WTC11 (cell line): ENCODE results near the gene UBXN4. TPM values are rescaled to one million over a fixed set of nuclear protein-coding genes. Genes with fewer than 3 reads are reported as not detected.

Source experiments
- ATAC-seq: fragments of 200-7000 bp; cut with Tn5 transposase; 2 replicates; pipeline ENCODE4 v1.10.0; 2021; ENCODE audit warnings: mild to moderate bottlenecking, moderate library complexity
- CTCF ChIA-PET: fragments of 300-600 bp; sonication (Branson Sonifier 250); formaldehyde crosslinking; loops from one replicate; lab custom pipeline; 2021; ENCODE audit warnings: antibody characterized with exemption; lab: Charles Lee
- POLR2A ChIA-PET: fragments of 350-600 bp; sonication (Branson Sonifier 250); formaldehyde crosslinking; loops from one replicate; lab custom pipeline; 2021; ENCODE audit warnings: antibody characterized with exemption; lab: Charles Lee
- DNase-seq: peaks from one replicate; pipeline ENCODE4 v3.0.0; 2021; ENCODE audit warnings: low spot score
- H3K27ac Mint-ChIP-seq: 2 replicates; pipeline ENCODE4 v1.8.0; 2021; ENCODE audit warnings: mixed read lengths
- H3K27me3 Mint-ChIP-seq: 2 replicates; pipeline ENCODE4 v1.8.0; 2021; ENCODE audit warnings: low read depth, mild to moderate bottlenecking, moderate library complexity, mixed read lengths
- H3K36me3 Mint-ChIP-seq: 2 replicates; pipeline ENCODE4 v1.8.0; 2021; ENCODE audit warnings: mixed read lengths
- H3K4me1 Mint-ChIP-seq: 2 replicates; pipeline ENCODE4 v1.8.0; 2022; ENCODE audit warnings: mixed read lengths
- H3K4me3 Mint-ChIP-seq: 2 replicates; pipeline ENCODE4 v1.8.0; 2021; ENCODE audit warnings: mild to moderate bottlenecking, moderate library complexity, mixed read lengths
- H3K9me3 Mint-ChIP-seq: 2 replicates; pipeline ENCODE4 v1.8.0; 2021; ENCODE audit warnings: mixed read lengths
- ATF1 ChIP-seq: sonication (generic); formaldehyde crosslinking; IDR thresholded peaks from 2 replicates; pipeline ENCODE4 v1.8.1; 2023; ENCODE audit warnings: mild to moderate bottlenecking, moderate library complexity, missing genetic modification reagents
- CREM ChIP-seq: sonication (generic); formaldehyde crosslinking; IDR thresholded peaks from 2 replicates; pipeline ENCODE4 v1.8.1; 2022; ENCODE audit warnings: mild to moderate bottlenecking, missing genetic modification reagents, moderate library complexity
- ETV6 ChIP-seq: sonication (generic); formaldehyde crosslinking; IDR thresholded peaks from 2 replicates; pipeline ENCODE4 v1.8.1; 2022; ENCODE audit warnings: mild to moderate bottlenecking, missing genetic modification reagents
- FOXJ3 ChIP-seq: sonication (generic); formaldehyde crosslinking; IDR thresholded peaks from 2 replicates; pipeline ENCODE4 v1.9.0; 2021; ENCODE audit warnings: missing genetic modification reagents, mild to moderate bottlenecking, borderline replicate concordance
- IRF2 ChIP-seq: sonication (generic); formaldehyde crosslinking; IDR thresholded peaks from 2 replicates; pipeline ENCODE4 v1.8.0; 2022; ENCODE audit warnings: low read depth, missing genetic modification reagents, borderline replicate concordance
- MXD4 ChIP-seq: fragments of 250-450 bp; sonication (Bioruptor Pico); IDR thresholded peaks from 2 replicates; pipeline ENCODE4 v1.8.0; 2021; ENCODE audit warnings: mild to moderate bottlenecking, moderate library complexity, borderline replicate concordance
- NFATC4 ChIP-seq: fragments of 250-450 bp; sonication (Bioruptor Pico); IDR thresholded peaks from 2 replicates; pipeline ENCODE4 v1.9.0; 2021; ENCODE audit warnings: mild to moderate bottlenecking
- SOX15 ChIP-seq: fragments of 250-450 bp; sonication (Bioruptor Pico); IDR thresholded peaks from 2 replicates; pipeline ENCODE4 v1.9.0; 2021; ENCODE audit warnings: mild to moderate bottlenecking
- TCF7 ChIP-seq: sonication (generic); formaldehyde crosslinking; IDR thresholded peaks from 2 replicates; pipeline ENCODE4 v1.8.0; 2022; ENCODE audit warnings: mild to moderate bottlenecking, low read depth, missing genetic modification reagents, moderate library complexity
- TEAD4 ChIP-seq: sonication (generic); formaldehyde crosslinking; IDR thresholded peaks from 2 replicates; pipeline ENCODE4 v1.8.0; 2022; ENCODE audit warnings: mild to moderate bottlenecking, missing genetic modification reagents
- TP53 ChIP-seq: sonication (generic); formaldehyde crosslinking; IDR thresholded peaks from 2 replicates; pipeline ENCODE4 v1.8.1; 2023; ENCODE audit warnings: mild to moderate bottlenecking, missing genetic modification reagents
- ZNF416 ChIP-seq: fragments of 250-450 bp; sonication (Bioruptor Pico); IDR thresholded peaks from 2 replicates; pipeline ENCODE4 v1.9.0; 2021; ENCODE audit warnings: mild to moderate bottlenecking, inconsistent platforms
- ZNF671 ChIP-seq: fragments of 250-450 bp; sonication (Bioruptor Pico); IDR thresholded peaks from 2 replicates; pipeline ENCODE4 v1.8.0; 2021; ENCODE audit warnings: mild to moderate bottlenecking
- total RNA-seq: library from RNA; stranded (reverse); gene quantifications from 3 replicates; pipeline ENCODE4 v1.2.3, GENCODE V29; 2021
- TF ChIP-seq, protein P1 (sequence below): sonication (generic); formaldehyde crosslinking; conservative IDR thresholded peaks from 2 replicates; pipeline ENCODE4 v1.8.1; 2022; ENCODE audit warnings: mild to moderate bottlenecking, missing genetic modification reagents
- TF ChIP-seq, protein P2 (sequence below): sonication (generic); formaldehyde crosslinking; IDR thresholded peaks from 2 replicates; pipeline ENCODE4 v1.8.0; 2022; ENCODE audit warnings: mild to moderate bottlenecking, missing genetic modification reagents
- TF ChIP-seq, protein P3 (sequence below): fragments of 250-450 bp; sonication (Bioruptor Pico); IDR thresholded peaks from 2 replicates; pipeline ENCODE4 v2.1.2; 2022; ENCODE audit warnings: mild to moderate bottlenecking, moderate library complexity
- TF ChIP-seq, protein P4 (sequence below): sonication (generic); formaldehyde crosslinking; IDR thresholded peaks from 2 replicates; pipeline ENCODE4 v1.8.1; 2022; ENCODE audit warnings: low read depth, missing genetic modification reagents, borderline replicate concordance
- TF ChIP-seq, protein P5 (sequence below): fragments of 250-450 bp; sonication (Bioruptor Pico); IDR thresholded peaks from 2 replicates; pipeline ENCODE4 v1.9.0; 2021; ENCODE audit warnings: mild to moderate bottlenecking
- TF ChIP-seq, protein P6 (sequence below): fragments of 250-450 bp; sonication (Bioruptor Pico); IDR thresholded peaks from 2 replicates; pipeline ENCODE4 v1.9.0; 2021; ENCODE audit warnings: mild to moderate bottlenecking, borderline replicate concordance
- TF ChIP-seq, protein P7 (sequence below): sonication (generic); formaldehyde crosslinking; IDR thresholded peaks from 2 replicates; pipeline ENCODE4 v1.8.1; 2022; ENCODE audit warnings: mild to moderate bottlenecking, moderate library complexity, missing genetic modification reagents

UBXN4 gene
- total RNA-seq, 1 experiment from 2014 or later = 68.1 TPM

DNA sequence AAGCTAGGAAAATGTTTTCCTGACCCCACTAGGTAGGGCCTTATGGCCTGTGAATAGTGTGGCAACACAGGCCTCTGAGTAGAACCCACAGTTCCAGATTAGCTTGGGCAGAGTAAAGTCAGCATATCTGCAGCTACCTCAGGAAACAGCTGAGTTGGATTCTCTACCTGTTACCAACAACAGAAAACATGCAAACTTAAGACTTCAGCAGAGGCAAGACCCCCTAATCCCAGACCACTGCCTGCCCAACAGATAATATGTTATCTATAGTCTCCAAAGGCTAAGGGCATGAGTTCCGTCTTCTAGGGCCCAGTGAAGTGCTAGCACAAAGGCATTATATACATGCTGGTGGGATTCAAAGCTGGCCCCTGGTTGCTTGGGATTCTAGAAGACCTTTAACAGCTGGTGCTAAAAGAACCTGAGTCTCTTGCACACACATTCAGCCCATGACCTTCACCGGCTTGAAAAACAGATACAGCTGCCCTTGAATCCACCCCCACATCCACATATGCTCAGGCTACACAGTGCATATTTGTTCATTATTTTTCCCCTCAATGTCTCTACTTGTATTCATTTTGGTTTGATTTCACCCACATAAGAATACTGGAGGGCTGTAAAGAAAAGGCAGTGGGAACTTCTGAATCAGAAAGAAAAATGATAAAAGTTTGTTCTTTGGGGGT, 13.5 kb upstream of the UBXN4 start:
- no peaks in the 10 kb centered on the region for H3K4me1 Mint-ChIP-seq
- H3K9me3 Mint-ChIP-seq = peaks cover 3% of the 10 kb centered on the region; the same call in 1 of the 2 replicates
- peaks cover 23% of the 10 kb centered on the region for H3K36me3 Mint-ChIP-seq
- H3K27ac Mint-ChIP-seq = no peak overlapping the region; the same call in 1 of the 2 replicates
- ChIA-PET POLR2A (no interaction called here), CTCF (interaction anchor here (0.6 to 1.4 kb wide), 3 partner anchors 17 to 685 kb away, joined by 3 to 4 read pairs (median 4); no protein-coding TSS in a partner anchor)
- ATAC-seq (no peak), DNase-seq (no peak)
- no peaks in the 10 kb centered on the region for H3K27me3 Mint-ChIP-seq
- H3K4me3 Mint-ChIP-seq = no peak overlapping the region
- no peak for TF ChIP-seq TCF7 (CRISPR knock-in tag)
- no peak for TF ChIP-seq TP53 (CRISPR knock-in tag)
- TF ChIP-seq ETV6 = no peak
- TF ChIP-seq, protein P1, sequence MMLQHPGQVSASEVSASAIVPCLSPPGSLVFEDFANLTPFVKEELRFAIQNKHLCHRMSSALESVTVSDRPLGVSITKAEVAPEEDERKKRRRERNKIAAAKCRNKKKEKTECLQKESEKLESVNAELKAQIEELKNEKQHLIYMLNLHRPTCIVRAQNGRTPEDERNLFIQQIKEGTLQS (CRISPR knock-in tag) = no peak
- no peak for TF ChIP-seq SOX15 (CRISPR knock-in tag)
- no peak for TF ChIP-seq FOXJ3 (CRISPR knock-in tag)
- TF ChIP-seq, protein P2, sequence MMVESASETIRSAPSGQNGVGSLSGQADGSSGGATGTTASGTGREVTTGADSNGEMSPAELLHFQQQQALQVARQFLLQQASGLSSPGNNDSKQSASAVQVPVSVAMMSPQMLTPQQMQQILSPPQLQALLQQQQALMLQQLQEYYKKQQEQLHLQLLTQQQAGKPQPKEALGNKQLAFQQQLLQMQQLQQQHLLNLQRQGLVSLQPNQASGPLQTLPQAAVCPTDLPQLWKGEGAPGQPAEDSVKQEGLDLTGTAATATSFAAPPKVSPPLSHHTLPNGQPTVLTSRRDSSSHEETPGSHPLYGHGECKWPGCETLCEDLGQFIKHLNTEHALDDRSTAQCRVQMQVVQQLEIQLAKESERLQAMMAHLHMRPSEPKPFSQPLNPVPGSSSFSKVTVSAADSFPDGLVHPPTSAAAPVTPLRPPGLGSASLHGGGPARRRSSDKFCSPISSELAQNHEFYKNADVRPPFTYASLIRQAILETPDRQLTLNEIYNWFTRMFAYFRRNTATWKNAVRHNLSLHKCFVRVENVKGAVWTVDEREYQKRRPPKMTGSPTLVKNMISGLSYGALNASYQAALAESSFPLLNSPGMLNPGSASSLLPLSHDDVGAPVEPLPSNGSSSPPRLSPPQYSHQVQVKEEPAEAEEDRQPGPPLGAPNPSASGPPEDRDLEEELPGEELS (CRISPR knock-in tag) = no peak
- no peak for TF ChIP-seq TEAD4
- TF ChIP-seq, protein P3, sequence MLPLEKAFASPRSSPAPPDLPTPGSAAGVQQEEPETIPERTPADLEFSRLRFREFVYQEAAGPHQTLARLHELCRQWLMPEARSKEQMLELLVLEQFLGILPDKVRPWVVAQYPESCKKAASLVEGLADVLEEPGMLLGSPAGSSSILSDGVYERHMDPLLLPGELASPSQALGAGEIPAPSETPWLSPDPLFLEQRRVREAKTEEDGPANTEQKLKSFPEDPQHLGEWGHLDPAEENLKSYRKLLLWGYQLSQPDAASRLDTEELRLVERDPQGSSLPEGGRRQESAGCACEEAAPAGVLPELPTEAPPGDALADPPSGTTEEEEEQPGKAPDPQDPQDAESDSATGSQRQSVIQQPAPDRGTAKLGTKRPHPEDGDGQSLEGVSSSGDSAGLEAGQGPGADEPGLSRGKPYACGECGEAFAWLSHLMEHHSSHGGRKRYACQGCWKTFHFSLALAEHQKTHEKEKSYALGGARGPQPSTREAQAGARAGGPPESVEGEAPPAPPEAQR (CRISPR knock-in tag) = no peak
- TF ChIP-seq MXD4 (CRISPR knock-in tag) = no peak
- TF ChIP-seq, protein P4, sequence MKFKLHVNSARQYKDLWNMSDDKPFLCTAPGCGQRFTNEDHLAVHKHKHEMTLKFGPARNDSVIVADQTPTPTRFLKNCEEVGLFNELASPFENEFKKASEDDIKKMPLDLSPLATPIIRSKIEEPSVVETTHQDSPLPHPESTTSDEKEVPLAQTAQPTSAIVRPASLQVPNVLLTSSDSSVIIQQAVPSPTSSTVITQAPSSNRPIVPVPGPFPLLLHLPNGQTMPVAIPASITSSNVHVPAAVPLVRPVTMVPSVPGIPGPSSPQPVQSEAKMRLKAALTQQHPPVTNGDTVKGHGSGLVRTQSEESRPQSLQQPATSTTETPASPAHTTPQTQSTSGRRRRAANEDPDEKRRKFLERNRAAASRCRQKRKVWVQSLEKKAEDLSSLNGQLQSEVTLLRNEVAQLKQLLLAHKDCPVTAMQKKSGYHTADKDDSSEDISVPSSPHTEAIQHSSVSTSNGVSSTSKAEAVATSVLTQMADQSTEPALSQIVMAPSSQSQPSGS (CRISPR knock-in tag) = no peak
- no peak for TF ChIP-seq IRF2
- TF ChIP-seq, all 79 proteins: peak for 0

DNA sequence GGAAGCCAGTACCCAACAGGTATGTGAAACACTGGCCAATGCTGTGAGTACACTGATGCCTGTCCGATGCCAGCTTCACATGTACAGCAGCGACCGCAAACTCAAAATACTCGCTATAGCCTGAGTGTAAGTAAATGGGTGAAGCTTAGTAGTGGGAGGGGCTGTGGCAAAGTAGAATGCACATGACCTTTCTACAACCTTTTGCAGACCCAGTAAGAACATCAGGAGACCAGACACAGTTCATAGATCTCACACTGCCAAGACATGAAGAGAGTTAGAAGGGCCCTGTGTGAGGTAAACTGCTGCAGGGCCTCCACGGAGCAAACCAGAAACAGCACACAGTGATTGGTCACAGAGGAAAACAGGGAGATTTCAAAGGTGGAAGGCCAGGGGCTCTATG, 9.1 kb upstream of the UBXN4 start:
- no peak for ATAC-seq
- CTCF ChIA-PET = interaction anchor here (0.5 to 1.3 kb wide), 2 partner anchors 23 to 223 kb away, joined by 3 to 5 read pairs; no protein-coding TSS in a partner anchor
- TF ChIP-seq NFATC4 (CRISPR knock-in tag) = no peak
- TF ChIP-seq, protein P5, sequence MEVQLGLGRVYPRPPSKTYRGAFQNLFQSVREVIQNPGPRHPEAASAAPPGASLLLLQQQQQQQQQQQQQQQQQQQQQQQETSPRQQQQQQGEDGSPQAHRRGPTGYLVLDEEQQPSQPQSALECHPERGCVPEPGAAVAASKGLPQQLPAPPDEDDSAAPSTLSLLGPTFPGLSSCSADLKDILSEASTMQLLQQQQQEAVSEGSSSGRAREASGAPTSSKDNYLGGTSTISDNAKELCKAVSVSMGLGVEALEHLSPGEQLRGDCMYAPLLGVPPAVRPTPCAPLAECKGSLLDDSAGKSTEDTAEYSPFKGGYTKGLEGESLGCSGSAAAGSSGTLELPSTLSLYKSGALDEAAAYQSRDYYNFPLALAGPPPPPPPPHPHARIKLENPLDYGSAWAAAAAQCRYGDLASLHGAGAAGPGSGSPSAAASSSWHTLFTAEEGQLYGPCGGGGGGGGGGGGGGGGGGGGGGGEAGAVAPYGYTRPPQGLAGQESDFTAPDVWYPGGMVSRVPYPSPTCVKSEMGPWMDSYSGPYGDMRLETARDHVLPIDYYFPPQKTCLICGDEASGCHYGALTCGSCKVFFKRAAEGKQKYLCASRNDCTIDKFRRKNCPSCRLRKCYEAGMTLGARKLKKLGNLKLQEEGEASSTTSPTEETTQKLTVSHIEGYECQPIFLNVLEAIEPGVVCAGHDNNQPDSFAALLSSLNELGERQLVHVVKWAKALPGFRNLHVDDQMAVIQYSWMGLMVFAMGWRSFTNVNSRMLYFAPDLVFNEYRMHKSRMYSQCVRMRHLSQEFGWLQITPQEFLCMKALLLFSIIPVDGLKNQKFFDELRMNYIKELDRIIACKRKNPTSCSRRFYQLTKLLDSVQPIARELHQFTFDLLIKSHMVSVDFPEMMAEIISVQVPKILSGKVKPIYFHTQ = no peak
- TF ChIP-seq CREM (CRISPR knock-in tag) = no peak
- TF ChIP-seq, protein P3 (CRISPR knock-in tag) = no peak
- no peak for TF ChIP-seq ZNF671 (CRISPR knock-in tag)
- TF ChIP-seq, protein P6, sequence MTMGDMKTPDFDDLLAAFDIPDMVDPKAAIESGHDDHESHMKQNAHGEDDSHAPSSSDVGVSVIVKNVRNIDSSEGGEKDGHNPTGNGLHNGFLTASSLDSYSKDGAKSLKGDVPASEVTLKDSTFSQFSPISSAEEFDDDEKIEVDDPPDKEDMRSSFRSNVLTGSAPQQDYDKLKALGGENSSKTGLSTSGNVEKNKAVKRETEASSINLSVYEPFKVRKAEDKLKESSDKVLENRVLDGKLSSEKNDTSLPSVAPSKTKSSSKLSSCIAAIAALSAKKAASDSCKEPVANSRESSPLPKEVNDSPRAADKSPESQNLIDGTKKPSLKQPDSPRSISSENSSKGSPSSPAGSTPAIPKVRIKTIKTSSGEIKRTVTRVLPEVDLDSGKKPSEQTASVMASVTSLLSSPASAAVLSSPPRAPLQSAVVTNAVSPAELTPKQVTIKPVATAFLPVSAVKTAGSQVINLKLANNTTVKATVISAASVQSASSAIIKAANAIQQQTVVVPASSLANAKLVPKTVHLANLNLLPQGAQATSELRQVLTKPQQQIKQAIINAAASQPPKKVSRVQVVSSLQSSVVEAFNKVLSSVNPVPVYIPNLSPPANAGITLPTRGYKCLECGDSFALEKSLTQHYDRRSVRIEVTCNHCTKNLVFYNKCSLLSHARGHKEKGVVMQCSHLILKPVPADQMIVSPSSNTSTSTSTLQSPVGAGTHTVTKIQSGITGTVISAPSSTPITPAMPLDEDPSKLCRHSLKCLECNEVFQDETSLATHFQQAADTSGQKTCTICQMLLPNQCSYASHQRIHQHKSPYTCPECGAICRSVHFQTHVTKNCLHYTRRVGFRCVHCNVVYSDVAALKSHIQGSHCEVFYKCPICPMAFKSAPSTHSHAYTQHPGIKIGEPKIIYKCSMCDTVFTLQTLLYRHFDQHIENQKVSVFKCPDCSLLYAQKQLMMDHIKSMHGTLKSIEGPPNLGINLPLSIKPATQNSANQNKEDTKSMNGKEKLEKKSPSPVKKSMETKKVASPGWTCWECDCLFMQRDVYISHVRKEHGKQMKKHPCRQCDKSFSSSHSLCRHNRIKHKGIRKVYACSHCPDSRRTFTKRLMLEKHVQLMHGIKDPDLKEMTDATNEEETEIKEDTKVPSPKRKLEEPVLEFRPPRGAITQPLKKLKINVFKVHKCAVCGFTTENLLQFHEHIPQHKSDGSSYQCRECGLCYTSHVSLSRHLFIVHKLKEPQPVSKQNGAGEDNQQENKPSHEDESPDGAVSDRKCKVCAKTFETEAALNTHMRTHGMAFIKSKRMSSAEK = no peak
- no peak for TF ChIP-seq ZNF416 (CRISPR knock-in tag)
- TF ChIP-seq ATF1 (CRISPR knock-in tag) = no peak
- TF ChIP-seq, protein P7, sequence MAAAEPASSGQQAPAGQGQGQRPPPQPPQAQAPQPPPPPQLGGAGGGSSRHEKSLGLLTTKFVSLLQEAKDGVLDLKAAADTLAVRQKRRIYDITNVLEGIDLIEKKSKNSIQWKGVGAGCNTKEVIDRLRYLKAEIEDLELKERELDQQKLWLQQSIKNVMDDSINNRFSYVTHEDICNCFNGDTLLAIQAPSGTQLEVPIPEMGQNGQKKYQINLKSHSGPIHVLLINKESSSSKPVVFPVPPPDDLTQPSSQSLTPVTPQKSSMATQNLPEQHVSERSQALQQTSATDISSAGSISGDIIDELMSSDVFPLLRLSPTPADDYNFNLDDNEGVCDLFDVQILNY (CRISPR knock-in tag) = no peak

More for the DNA sequence above, 9.1 kb upstream of the UBXN4 start:
- POLR2A ChIA-PET = no interaction called here
- Mint-ChIP-seq H3K9me3 (peaks cover 3% of the 10 kb centered on the region), H3K36me3 (no peaks in the 10 kb centered on the region), H3K4me1 (no peaks in the 10 kb centered on the region), H3K27ac (no peak overlapping the region; the same call in 1 of the 2 replicates), H3K27me3 (no peaks in the 10 kb centered on the region), H3K4me3 (no peak overlapping the region)
- no peak for DNase-seq
